Upper lobe of left lung (tissue), 6 donors: Measurements from ENCODE around the gene PTPRN2. TPM values are rescaled to one million over a fixed set of nuclear protein-coding genes. Genes with fewer than 3 reads are reported as not detected.
A peak's percentile ranks its signal among the peaks of the same experiment; 100 is the strongest.

ENCODE experiments used
- ATAC-seq, 2 donors: fragments of 200-7000 bp; cut with Tn5 transposase; one replicate each; pipeline ENCODE4 v1.9.1; 2022; ENCODE audit warnings: mild to moderate bottlenecking in 2 of 2, moderate library complexity in 2 of 2; ENCODE audit not compliant: low FRiP score in 2 of 2
- DNase-seq, 2 donors: peaks; one replicate each; pipeline ENCODE4 v3.0.0-alpha.2; 2019 to 2020
- H3K27ac ChIP-seq, 4 donors: fragments of 200-600 bp; sonication (generic); one replicate each; pipeline ENCODE4 v1.5.1; 2016 to 2019
- H3K27me3 ChIP-seq, 4 donors: fragments of 200-600 bp; sonication (generic); one replicate each; pipeline ENCODE4 v1.5.1; 2017 to 2019
- H3K36me3 ChIP-seq, 4 donors: fragments of 200-600 bp; sonication (generic); one replicate each; pipeline ENCODE4 v1.5.1; 2016 to 2019
- H3K4me1 ChIP-seq, 4 donors: fragments of 200-600 bp; sonication (generic); one replicate each; pipeline ENCODE4 v1.5.1; 2018 to 2019
- H3K4me3 ChIP-seq, 4 donors: fragments of 200-600 bp; sonication (generic); one replicate each; pipeline ENCODE4 v1.5.1; 2017 to 2019; ENCODE audit warnings: mild to moderate bottlenecking in 2 of 4, moderate library complexity in 1 of 4
- H3K9me3 ChIP-seq, 4 donors: fragments of 200-600 bp; sonication (generic); one replicate each; pipeline ENCODE4 v1.5.1; 2018 to 2019
- CTCF ChIP-seq, 6 experiments: fragments of 450-650 bp in 4 of 6; fragments of 200-600 bp in 2 of 6; sonication (generic) in 2 of 6; IDR thresholded peaks; one replicate each; pipeline ENCODE4 v1.5.1; 2016 to 2019; ENCODE audit warnings: antibody characterized with exemption in 6 of 6
- EP300 ChIP-seq, 4 donors: sonication (generic); formaldehyde crosslinking; IDR thresholded peaks; one replicate each; pipeline ENCODE4 v1.5.1; 2017; ENCODE audit warnings: antibody characterized with exemption in 4 of 4, control low read depth in 2 of 4
- POLR2A ChIP-seq, 4 donors: fragments of 450-650 bp; IDR thresholded peaks; one replicate each; pipeline ENCODE4 v1.5.1; 2016 to 2017; ENCODE audit warnings: antibody characterized with exemption in 4 of 4, mild to moderate bottlenecking in 2 of 4
- POLR2AphosphoS5 ChIP-seq, 2 donors: sonication (generic); formaldehyde crosslinking; IDR thresholded peaks; one replicate each; pipeline ENCODE4 v1.5.1; 2017; ENCODE audit warnings: antibody characterized with exemption in 2 of 2
- WGBS, 2 donors: methylation state at CpG; one replicate each; pipeline ENCODE4 v1.1.5; 2017 to 2018; 5-methylcytosine and 5-hydroxymethylcytosine counted together
- total RNA-seq, 6 donors: library from RNA; depleted of rRNA in 4 of 6; stranded (reverse); fragments of >200 nt in 4 of 6; gene quantifications; one replicate each; pipeline versions ENCODE4 v1.1.0 to v1.2.1, GENCODE V29; 2016 to 2021
- donor health status: DM: no; HTN: no; CAD: no; lungs with moderate emphysema.
- donor health status: DM: no; HTN: yes; CAD: no; lungs with severe emphysema.

The PTPRN2 gene
- total RNA-seq, 6 donors from 2014 or later = 3.3 to 7.9 (median 5.2) TPM

GRCh38 chr7:157964016-157964415 is 623.6 kb downstream of the PTPRN2 start:
- TF ChIP-seq EP300 (IDR thresholded peaks at IDR 0.05) (no peak), POLR2AphosphoS5 (IDR thresholded peaks at IDR 0.05) (no peak), CTCF (IDR thresholded peaks at IDR 0.05) (no peak), POLR2A (IDR thresholded peaks at IDR 0.05) (no peak)
- Histone ChIP-seq H3K9me3 (no peaks in the 10 kb centered on the region), H3K4me3 (no peak overlapping the region), H3K27me3 (no peaks in the 10 kb centered on the region), H3K36me3 (no peaks in the 10 kb centered on the region), H3K4me1 (no peaks in the 10 kb centered on the region), H3K27ac (no peak overlapping the region)
- WGBS, 2 donors = 85 to 91% methylated on average over 8 of the region's 8 CpGs
- ATAC-seq (peak in 1 of 2 donors; percentile 39), DNase-seq (peak in 1 of 2 donors; percentile 13)

DNA sequence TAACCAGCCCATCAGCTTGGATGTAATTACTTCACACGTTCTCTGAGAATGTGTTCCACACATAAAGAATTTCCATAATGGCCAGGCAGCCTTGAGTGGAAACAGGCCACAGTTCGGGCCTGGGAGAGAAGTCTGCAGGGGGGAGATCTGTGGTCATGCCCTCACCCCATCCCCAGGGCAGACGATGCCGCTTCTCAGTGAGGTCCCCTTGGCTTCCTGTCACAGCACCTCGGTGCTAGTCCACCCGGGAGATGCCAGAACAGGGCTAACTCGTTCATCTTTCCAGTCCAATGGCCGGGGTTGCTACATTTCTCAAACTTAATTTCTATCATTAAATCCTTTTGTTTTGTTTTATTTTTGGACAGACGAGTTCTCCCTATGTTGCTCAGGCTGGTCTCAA is 624.1 kb downstream of the PTPRN2 start:
- Histone ChIP-seq H3K9me3 (no peaks in the 10 kb centered on the region), H3K4me1 (no peaks in the 10 kb centered on the region), H3K27ac (no peak overlapping the region), H3K27me3 (no peaks in the 10 kb centered on the region), H3K4me3 (no peak overlapping the region), H3K36me3 (no peaks in the 10 kb centered on the region)
- TF ChIP-seq EP300 (IDR thresholded peaks at IDR 0.05) = no peak
- ATAC-seq (no peak), DNase-seq (no peak)
- WGBS, 2 donors = 80 to 83% methylated on average over 9 of the region's 9 CpGs

- no peak for ATAC-seq
- no peaks in the 10 kb centered on the region for H3K27me3 ChIP-seq
These were observed 624.9 kb downstream of the PTPRN2 start for GRCh38 chr7:157962458-157963306.

GRCh38 chr7:157961731-157962457 is 625.7 kb downstream of the PTPRN2 start:
- TF ChIP-seq CTCF (IDR thresholded peaks at IDR 0.05) = no peak
- TF ChIP-seq EP300 (IDR thresholded peaks at IDR 0.05) = no peak
- TF ChIP-seq POLR2A (IDR thresholded peaks at IDR 0.05) = no peak
- Histone ChIP-seq H3K27ac (no peak overlapping the region), H3K9me3 (no peaks in the 10 kb centered on the region), H3K4me1 (no peaks in the 10 kb centered on the region), H3K36me3 (no peaks in the 10 kb centered on the region), H3K4me3 (no peak overlapping the region), H3K27me3 (no peaks in the 10 kb centered on the region)
- DNase-seq = peak in 1 of 2 donors; percentile 73
- ATAC-seq = peak in 1 of 2 donors; percentile 29
- WGBS, 2 donors = 22 to 48% methylated on average over 29 of the region's 29 CpGs

More at GRCh38 chr7:157962458-157963306, 624.9 kb downstream of the PTPRN2 start:
- WGBS, 2 donors = 79 to 82% methylated on average over 12 to 15 of the region's 15 CpGs
- Histone ChIP-seq H3K4me1 (no peaks in the 10 kb centered on the region), H3K36me3 (no peaks in the 10 kb centered on the region), H3K27ac (no peak overlapping the region), H3K4me3 (no peak overlapping the region), H3K9me3 (no peaks in the 10 kb centered on the region)
- no peak for TF ChIP-seq POLR2A (IDR thresholded peaks at IDR 0.05)
- TF ChIP-seq CTCF (IDR thresholded peaks at IDR 0.05) = no peak
- no peak for TF ChIP-seq POLR2AphosphoS5 (IDR thresholded peaks at IDR 0.05)
- TF ChIP-seq EP300 (IDR thresholded peaks at IDR 0.05) = no peak
- peak in 1 of 2 donors; percentile 54 for DNase-seq

DNA sequence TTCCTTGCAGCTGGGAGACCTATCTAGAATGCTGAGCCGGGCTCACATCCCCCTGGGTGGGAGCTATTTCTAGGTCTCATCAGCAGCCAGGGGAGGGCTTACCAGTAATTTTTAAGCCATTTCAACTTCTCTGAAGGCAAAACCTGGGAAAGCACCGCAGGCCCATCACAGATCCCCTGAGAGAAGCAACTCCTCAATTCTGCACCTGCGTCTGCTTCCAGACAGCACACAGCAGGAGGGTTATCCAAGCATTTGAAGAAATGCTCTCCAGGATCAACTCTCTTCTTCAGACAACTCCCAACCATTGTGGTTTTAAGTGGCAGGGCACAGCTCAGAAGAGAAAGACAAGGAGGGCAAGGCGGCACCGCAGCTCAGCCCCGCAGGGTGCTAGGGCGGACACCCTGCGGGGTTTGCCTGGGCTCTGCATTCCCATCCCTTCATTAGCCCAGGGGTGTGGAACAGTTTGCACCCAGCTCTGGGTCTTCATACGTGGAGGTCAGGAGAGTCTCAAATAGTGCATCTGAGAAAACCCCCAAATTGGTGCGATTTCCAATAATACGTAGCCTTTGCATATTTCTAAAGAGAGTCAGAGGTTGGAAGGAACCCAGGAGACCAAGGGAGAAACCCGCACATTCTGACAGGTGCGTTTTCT is 632.1 kb downstream of the PTPRN2 start:
- WGBS, 2 donors = 72% methylated on average over 12 to 13 of the region's 13 CpGs

More for the DNA sequence above, 632.1 kb downstream of the PTPRN2 start:
- no peak for TF ChIP-seq POLR2AphosphoS5 (IDR thresholded peaks at IDR 0.05)
- no peak for TF ChIP-seq CTCF (IDR thresholded peaks at IDR 0.05)
- TF ChIP-seq POLR2A (IDR thresholded peaks at IDR 0.05) = no peak
- TF ChIP-seq EP300 (IDR thresholded peaks at IDR 0.05) = no peak
- Histone ChIP-seq H3K4me1 (no peaks in the 10 kb centered on the region), H3K27me3 (no peaks in the 10 kb centered on the region), H3K9me3 (no peaks in the 10 kb centered on the region), H3K36me3 (no peaks in the 10 kb centered on the region), H3K27ac (no peak overlapping the region), H3K4me3 (no peak overlapping the region)
- ATAC-seq = no peak
- no peak for DNase-seq
